Loucy (cell line): ENCODE data around the gene MCHR2.

Experiments
- H2AFZ ChIP-seq: fragments of 200-600 bp; sonication (generic); 2 replicates; pipeline ENCODE4 v1.6.0; 2016; ENCODE audit warnings: antibody characterized with exemption, mild to moderate bottlenecking, low read length, moderate library complexity
- H3F3A ChIP-seq: fragments of 200-600 bp; 2 replicates; pipeline ENCODE4 v1.6.0; 2016; ENCODE audit warnings: antibody characterized with exemption, low read depth, mild to moderate bottlenecking
- H3K27me3 ChIP-seq: fragments of 200-600 bp; sonication (generic); 2 replicates; pipeline ENCODE4 v1.6.1; 2014; ENCODE audit warnings: low read length, mild to moderate bottlenecking; ENCODE audit not compliant: insufficient read depth, poor library complexity, severe bottlenecking
- H3K36me3 ChIP-seq: fragments of 200-600 bp; sonication (generic); 2 replicates; pipeline ENCODE4 v1.6.1; 2016; ENCODE audit warnings: low read length; ENCODE audit not compliant: insufficient read depth
- H3K4me1 ChIP-seq: fragments of 200-600 bp; sonication (generic); 2 replicates; pipeline ENCODE4 v1.5.1; 2014; ENCODE audit warnings: low read length, mild to moderate bottlenecking; ENCODE audit not compliant: insufficient read depth, poor library complexity, severe bottlenecking
- H3K4me2 ChIP-seq: fragments of 200-600 bp; sonication (generic); 2 replicates; pipeline ENCODE4 v1.6.0; 2014; ENCODE audit warnings: antibody characterized with exemption, low read length, low read depth, mild to moderate bottlenecking; ENCODE audit not compliant: poor library complexity, severe bottlenecking
- H3K4me3 ChIP-seq: fragments of 200-600 bp; sonication (generic); 2 replicates; pipeline ENCODE4 v1.5.1; 2014; ENCODE audit warnings: low read length, mild to moderate bottlenecking, mixed read lengths; ENCODE audit not compliant: poor library complexity, severe bottlenecking
- H3K79me2 ChIP-seq: fragments of 200-600 bp; sonication (generic); 2 replicates; pipeline ENCODE4 v1.6.1; 2014; ENCODE audit warnings: low read length; ENCODE audit not compliant: insufficient read depth
- H3K9ac ChIP-seq: fragments of 200-600 bp; sonication (generic); 2 replicates; pipeline ENCODE4 v1.6.0; 2014; ENCODE audit warnings: mild to moderate bottlenecking, low read depth, low read length, moderate library complexity; ENCODE audit not compliant: poor library complexity, severe bottlenecking
- H3K9me2 ChIP-seq: fragments of 200-600 bp; sonication (generic); replicated peaks from 2 replicates; pipeline ENCODE4 v1.6.1; 2016; ENCODE audit warnings: low read depth, low read length, mixed read lengths
- H3K9me3 ChIP-seq: fragments of 200-600 bp; sonication (generic); 2 replicates; pipeline ENCODE4 v1.6.1; 2014; ENCODE audit warnings: mild to moderate bottlenecking, antibody characterized with exemption, low read length, low read depth; ENCODE audit not compliant: insufficient read depth
- H4K20me1 ChIP-seq: fragments of 200-600 bp; sonication (generic); 2 replicates; pipeline ENCODE4 v1.6.0; 2014; ENCODE audit warnings: antibody characterized with exemption, low read length, mild to moderate bottlenecking; ENCODE audit not compliant: insufficient read depth, poor library complexity, severe bottlenecking
- EZH2phosphoT487 ChIP-seq: fragments of 200-600 bp; IDR thresholded peaks from 2 replicates; pipeline ENCODE4 v1.6.1; 2018; ENCODE audit warnings: antibody characterized with exemption, mild to moderate bottlenecking, moderate library complexity, borderline replicate concordance
- TF ChIP-seq, protein P1 (sequence below): fragments of 200-600 bp; sonication (generic); conservative IDR thresholded peaks from 2 replicates; pipeline ENCODE4 v1.5.1; 2014; ENCODE audit warnings: mild to moderate bottlenecking, antibody characterized with exemption, low read length

Gene MCHR2

DNA sequence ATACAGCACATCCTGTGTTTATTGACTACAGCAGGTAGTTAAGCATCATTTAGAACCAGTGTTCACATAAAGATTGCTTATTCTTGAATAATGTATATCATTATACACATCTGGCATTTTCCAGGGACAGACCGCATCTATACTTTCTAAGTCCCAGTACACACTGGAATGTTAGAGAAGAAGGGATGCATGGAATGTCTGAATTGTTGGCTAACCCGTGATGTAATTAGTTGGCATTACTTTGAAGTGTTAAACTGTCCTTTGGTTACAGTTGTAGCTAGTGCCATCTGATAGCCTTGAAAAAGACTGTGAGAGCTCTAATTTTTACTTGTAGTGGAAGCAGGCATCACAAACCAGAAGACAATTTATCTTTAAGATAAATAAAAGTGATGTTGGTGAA is 29.8 kb upstream of the MCHR2 start:
- Histone ChIP-seq H3K36me3 (no peaks in the 10 kb centered on the region), H4K20me1 (no peaks in the 10 kb centered on the region), H3K4me1 (no peaks in the 10 kb centered on the region), H3K9ac (no peak overlapping the region), H3K79me2 (no peaks in the 10 kb centered on the region), H3K9me3 (no peaks in the 10 kb centered on the region), H3K4me3 (no peak overlapping the region), H3F3A (no peaks in the 10 kb centered on the region), H3K9me2 (no peaks in the 10 kb centered on the region), H3K4me2 (no peak overlapping the region), H3K27me3 (no peaks in the 10 kb centered on the region), H2AFZ (no peak overlapping the region)
- no peak for TF ChIP-seq EZH2phosphoT487
- TF ChIP-seq, protein P1, sequence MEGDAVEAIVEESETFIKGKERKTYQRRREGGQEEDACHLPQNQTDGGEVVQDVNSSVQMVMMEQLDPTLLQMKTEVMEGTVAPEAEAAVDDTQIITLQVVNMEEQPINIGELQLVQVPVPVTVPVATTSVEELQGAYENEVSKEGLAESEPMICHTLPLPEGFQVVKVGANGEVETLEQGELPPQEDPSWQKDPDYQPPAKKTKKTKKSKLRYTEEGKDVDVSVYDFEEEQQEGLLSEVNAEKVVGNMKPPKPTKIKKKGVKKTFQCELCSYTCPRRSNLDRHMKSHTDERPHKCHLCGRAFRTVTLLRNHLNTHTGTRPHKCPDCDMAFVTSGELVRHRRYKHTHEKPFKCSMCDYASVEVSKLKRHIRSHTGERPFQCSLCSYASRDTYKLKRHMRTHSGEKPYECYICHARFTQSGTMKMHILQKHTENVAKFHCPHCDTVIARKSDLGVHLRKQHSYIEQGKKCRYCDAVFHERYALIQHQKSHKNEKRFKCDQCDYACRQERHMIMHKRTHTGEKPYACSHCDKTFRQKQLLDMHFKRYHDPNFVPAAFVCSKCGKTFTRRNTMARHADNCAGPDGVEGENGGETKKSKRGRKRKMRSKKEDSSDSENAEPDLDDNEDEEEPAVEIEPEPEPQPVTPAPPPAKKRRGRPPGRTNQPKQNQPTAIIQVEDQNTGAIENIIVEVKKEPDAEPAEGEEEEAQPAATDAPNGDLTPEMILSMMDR = no peak

GRCh38 chr6:100022847-100023246 is 28.8 kb upstream of the MCHR2 start:
- H3K79me2 ChIP-seq = no peaks in the 10 kb centered on the region
- TF ChIP-seq, protein P1 = no peak
- TF ChIP-seq EZH2phosphoT487 = no peak
- H3K27me3 ChIP-seq = no peaks in the 10 kb centered on the region
- no peaks in the 10 kb centered on the region for H4K20me1 ChIP-seq
- H3K9me3 ChIP-seq = peaks cover 8% of the 10 kb centered on the region; the same call in 1 of the 2 replicates
- H3K4me1 ChIP-seq = no peaks in the 10 kb centered on the region
- H3K36me3 ChIP-seq = no peaks in the 10 kb centered on the region
- no peaks in the 10 kb centered on the region for H3F3A ChIP-seq
- no peak overlapping the region for H3K9ac ChIP-seq
- no peak overlapping the region for H2AFZ ChIP-seq
- no peak overlapping the region for H3K4me2 ChIP-seq
- H3K4me3 ChIP-seq = no peak overlapping the region
- H3K9me2 ChIP-seq = no peaks in the 10 kb centered on the region

DNA sequence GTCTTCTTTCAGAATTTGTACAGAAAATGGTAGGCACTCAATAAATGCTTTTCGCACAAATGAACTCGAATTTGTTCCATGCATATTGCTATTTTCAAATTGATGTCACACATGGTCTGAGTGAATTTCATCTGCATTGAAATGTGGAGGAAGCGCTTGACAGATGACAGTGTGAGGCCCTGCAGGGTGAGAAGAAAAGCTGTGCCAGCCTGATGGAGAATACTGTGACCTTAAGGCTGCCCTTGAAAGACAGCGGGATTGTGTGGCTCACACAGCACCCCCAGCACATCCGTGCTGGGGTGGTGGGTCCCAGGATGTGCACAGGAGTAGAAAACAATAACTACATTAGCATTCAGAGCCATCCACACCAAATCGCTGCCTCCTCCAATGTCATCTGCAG is 14.8 kb upstream of the MCHR2 start:
- Histone ChIP-seq H2AFZ (no peak overlapping the region), H3K4me3 (no peak overlapping the region), H3K4me1 (no peaks in the 10 kb centered on the region), H3K9ac (no peak overlapping the region), H3K79me2 (no peaks in the 10 kb centered on the region), H3K36me3 (no peaks in the 10 kb centered on the region), H3K9me3 (no peaks in the 10 kb centered on the region), H3K4me2 (no peak overlapping the region), H3K27me3 (no peaks in the 10 kb centered on the region), H3K9me2 (no peaks in the 10 kb centered on the region), H4K20me1 (no peaks in the 10 kb centered on the region), H3F3A (no peaks in the 10 kb centered on the region)
- TF ChIP-seq, protein P1 = no peak
- TF ChIP-seq EZH2phosphoT487 = no peak
